ENCODE results near the gene MSI2. TPM values are rescaled to one million over a fixed set of nuclear protein-coding genes. Genes with fewer than 3 reads are reported as not detected.
A peak's percentile ranks its signal among the peaks of the same experiment; 100 is the strongest.
"Not testable (repeated sequence)": the region's sequence is repeated elsewhere in the genome, so short reads cannot be mapped to it uniquely, and the experiment has no call there.

The MSI2 gene
- total RNA-seq, 1 donor from 2014 or later: 75.5 TPM

- Mint-ChIP-seq H3K4me1 (ENCODE audit: unreplicated experiment) (peaks cover 43% of the 10 kb centered on the region), H3K36me3 (ENCODE audit: unreplicated experiment) (peaks cover 25% of the 10 kb centered on the region), H3K27ac (ENCODE audit: unreplicated experiment) (peak overlapping the region; percentile 80), H3K9me3 (ENCODE audit: unreplicated experiment) (peaks cover 6% of the 10 kb centered on the region), H3K4me3 (ENCODE audit: unreplicated experiment) (no peak overlapping the region), H3K27me3 (ENCODE audit: unreplicated experiment) (no peaks in the 10 kb centered on the region)
- DNase-seq (ENCODE audit: extremely low spot score, unreplicated experiment): no peak
- no peak for TF ChIP-seq CTCF (IDR thresholded peaks at IDR 0.05)
Observed at GRCh38 chr17:57296231-57296630, 39.9 kb downstream of the MSI2 start.

- Mint-ChIP-seq H3K4me3 (ENCODE audit: unreplicated experiment) (no peak overlapping the region), H3K4me1 (ENCODE audit: unreplicated experiment) (peaks cover 24% of the 10 kb centered on the region), H3K9me3 (ENCODE audit: unreplicated experiment) (peaks cover 6% of the 10 kb centered on the region), H3K27ac (ENCODE audit: unreplicated experiment) (no peak overlapping the region), H3K36me3 (ENCODE audit: unreplicated experiment) (peaks cover 25% of the 10 kb centered on the region), H3K27me3 (ENCODE audit: unreplicated experiment) (no peaks in the 10 kb centered on the region)
- no peak for DNase-seq (ENCODE audit: extremely low spot score, unreplicated experiment)
- TF ChIP-seq CTCF (IDR thresholded peaks at IDR 0.05): no peak
Observed at GRCh38 chr17:57299176-57299575, 42.9 kb downstream of the MSI2 start.

GRCh38 chr17:57300592-57300991 is 44.3 kb downstream of the MSI2 start:
- H3K4me3 Mint-ChIP-seq (ENCODE audit: unreplicated experiment); H3K27me3 Mint-ChIP-seq (ENCODE audit: unreplicated experiment); H3K27ac Mint-ChIP-seq (ENCODE audit: unreplicated experiment); DNase-seq (ENCODE audit: extremely low spot score, unreplicated experiment); H3K9me3 Mint-ChIP-seq (ENCODE audit: unreplicated experiment): not testable (repeated sequence)
- Mint-ChIP-seq H3K4me1 (ENCODE audit: unreplicated experiment) (peaks cover 15% of the 10 kb centered on the region), H3K36me3 (ENCODE audit: unreplicated experiment) (peaks cover 24% of the 10 kb centered on the region)

- H3K4me3 Mint-ChIP-seq (ENCODE audit: unreplicated experiment): no peak overlapping the region
- peaks cover 18% of the 10 kb centered on the region for H3K4me1 Mint-ChIP-seq (ENCODE audit: unreplicated experiment)
- peaks cover 2% of the 10 kb centered on the region for H3K9me3 Mint-ChIP-seq (ENCODE audit: unreplicated experiment)
- H3K36me3 Mint-ChIP-seq (ENCODE audit: unreplicated experiment): peaks cover 25% of the 10 kb centered on the region
- H3K27ac Mint-ChIP-seq (ENCODE audit: unreplicated experiment): no peak overlapping the region
- no peak for DNase-seq (ENCODE audit: extremely low spot score, unreplicated experiment)
- no peaks in the 10 kb centered on the region for H3K27me3 Mint-ChIP-seq (ENCODE audit: unreplicated experiment)
- TF ChIP-seq CTCF (IDR thresholded peaks at IDR 0.05): no peak
Observed at GRCh38 chr17:57302690-57303465, 46.6 kb downstream of the MSI2 start.

GRCh38 chr17:57305144-57305728 is 48.9 kb downstream of the MSI2 start:
- H3K4me1 Mint-ChIP-seq (ENCODE audit: unreplicated experiment): peaks cover 18% of the 10 kb centered on the region
- no peak for DNase-seq (ENCODE audit: extremely low spot score, unreplicated experiment)
- H3K27ac Mint-ChIP-seq (ENCODE audit: unreplicated experiment): no peak overlapping the region
- no peaks in the 10 kb centered on the region for H3K27me3 Mint-ChIP-seq (ENCODE audit: unreplicated experiment)
- no peak overlapping the region for H3K4me3 Mint-ChIP-seq (ENCODE audit: unreplicated experiment)
- no peaks in the 10 kb centered on the region for H3K9me3 Mint-ChIP-seq (ENCODE audit: unreplicated experiment)
- no peak for TF ChIP-seq CTCF (IDR thresholded peaks at IDR 0.05)
- peaks cover 9% of the 10 kb centered on the region for H3K36me3 Mint-ChIP-seq (ENCODE audit: unreplicated experiment)

Data from osteocyte (in vitro differentiated cells).